HG03342 (cell line): ENCODE measurements around the gene PRKX.
A peak's percentile ranks its signal among the peaks of the same experiment; 100 is the strongest.
"Not testable (repeated sequence)": the region's sequence is repeated elsewhere in the genome, so short reads cannot be mapped to it uniquely, and the experiment has no call there.

Experiments used
- ATAC-seq: cut with Tn5 transposase; IDR thresholded peaks from one replicate; pipeline ENCODE4 v1.9.1; 2021; ENCODE audit warnings: mild to moderate bottlenecking, moderate library complexity; ENCODE audit not compliant: unreplicated experiment

Gene PRKX

DNA sequence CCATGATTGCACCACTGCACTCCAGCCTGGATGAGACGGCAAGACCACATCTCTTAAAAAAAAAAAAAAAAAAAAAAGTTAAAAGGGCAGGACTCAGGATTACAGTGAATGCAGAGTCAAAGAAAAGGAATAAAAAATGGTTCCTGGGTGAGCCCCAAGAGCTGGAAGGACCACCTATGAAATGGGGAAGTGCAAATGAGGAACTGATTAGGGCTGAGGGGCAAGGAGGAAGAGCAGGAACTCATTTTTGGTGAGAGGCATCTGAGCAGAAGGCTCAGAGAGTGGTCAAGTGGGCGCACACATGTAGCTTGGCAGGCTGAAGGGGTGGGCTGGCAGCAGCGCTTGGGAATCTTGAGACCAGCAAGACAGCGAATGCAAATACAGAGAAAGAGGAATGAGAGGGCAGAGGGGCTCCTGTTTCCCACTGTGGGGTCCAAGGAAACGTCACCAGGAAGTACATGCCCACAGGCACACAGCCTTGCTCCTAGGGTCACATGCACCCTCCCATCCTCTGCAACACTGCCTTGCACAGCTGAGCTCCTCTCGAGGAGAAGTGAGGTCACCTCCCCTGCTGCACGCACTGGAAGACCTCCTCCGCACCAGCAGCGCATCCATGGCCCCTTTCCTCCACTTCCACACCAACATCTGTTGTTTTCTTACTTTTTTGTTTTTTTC lies 49.7 kb downstream of the PRKX start:
- peak; percentile 72 for ATAC-seq

DNA sequence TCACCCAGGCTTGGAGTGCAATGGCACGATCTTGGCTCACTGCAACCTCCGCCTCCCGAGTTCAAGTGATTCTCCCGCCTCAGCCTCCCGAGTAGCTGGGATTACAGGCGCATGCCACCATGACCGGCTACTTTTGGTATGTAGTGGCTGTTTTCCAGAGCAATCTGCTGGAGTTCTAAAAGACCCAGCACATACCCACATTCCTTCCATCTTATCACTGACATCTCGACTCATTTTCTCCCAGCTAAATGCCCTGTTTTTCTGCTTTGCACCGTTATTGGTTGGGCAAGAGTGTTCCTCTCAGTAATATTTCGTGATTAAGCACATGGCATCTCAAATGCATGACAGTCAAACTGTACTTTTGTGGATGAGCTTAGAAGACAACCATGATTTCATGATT lies 53.7 kb downstream of the PRKX start:
- no peak for ATAC-seq

DNA sequence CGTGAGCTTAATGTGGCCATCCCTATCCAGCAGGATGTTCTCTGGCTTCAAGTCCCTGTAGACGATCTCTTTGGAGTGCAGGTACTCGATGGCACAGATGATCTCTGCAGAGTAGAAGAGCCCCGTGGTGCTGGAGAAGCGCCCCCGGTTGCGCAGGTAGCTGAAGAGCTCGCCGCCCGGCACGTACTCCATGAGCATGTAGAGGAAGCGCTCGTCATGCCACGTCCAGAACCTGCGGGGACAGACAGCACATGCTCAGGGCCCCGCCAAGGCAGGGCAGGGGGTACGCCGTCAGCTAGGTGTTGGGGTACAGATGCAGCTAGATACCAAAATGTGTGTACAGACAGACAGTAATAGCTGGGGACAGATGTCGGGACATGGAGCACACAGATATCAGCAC lies 58.3 kb downstream of the PRKX start:
- no peak for ATAC-seq

DNA sequence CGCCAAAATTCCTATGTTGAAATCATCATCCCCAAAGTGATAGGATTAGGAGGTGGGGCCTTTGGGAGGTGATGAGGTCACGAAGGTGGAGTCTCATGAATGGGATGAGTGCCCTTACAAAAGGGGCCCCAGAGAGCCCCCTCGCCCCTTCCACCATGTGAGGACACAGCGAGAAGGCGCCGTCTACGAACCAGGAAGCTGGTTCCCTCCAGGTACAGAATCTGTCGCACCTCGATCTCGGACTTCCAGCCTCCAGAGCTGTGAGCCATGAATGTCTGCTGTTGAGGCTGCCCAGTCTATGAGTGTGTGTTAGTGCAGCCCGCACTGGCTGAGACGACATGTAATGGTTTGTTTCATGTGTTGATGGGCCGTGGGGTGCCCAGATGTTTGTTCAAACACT lies 60.3 kb downstream of the PRKX start:
- ATAC-seq: no peak

DNA sequence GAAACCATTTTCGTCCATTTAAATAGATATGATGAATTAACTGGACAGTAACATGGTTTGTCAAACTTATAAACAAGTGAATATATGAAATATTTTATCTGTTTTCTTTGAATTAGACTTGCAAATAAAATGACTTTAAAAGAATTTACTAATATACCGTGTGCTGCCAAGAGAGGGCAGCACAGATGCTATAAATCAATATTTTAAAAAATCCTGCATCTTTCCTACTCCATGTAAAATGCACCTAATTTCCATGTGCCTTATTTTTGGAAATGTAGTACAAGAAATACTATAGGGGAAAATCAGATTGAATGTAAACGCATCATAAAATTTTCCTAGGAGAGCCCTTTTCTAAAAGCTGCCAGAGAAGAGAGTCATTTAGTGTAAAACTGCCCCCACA lies 62.2 kb downstream of the PRKX start:
- peak; percentile 65 for ATAC-seq

DNA sequence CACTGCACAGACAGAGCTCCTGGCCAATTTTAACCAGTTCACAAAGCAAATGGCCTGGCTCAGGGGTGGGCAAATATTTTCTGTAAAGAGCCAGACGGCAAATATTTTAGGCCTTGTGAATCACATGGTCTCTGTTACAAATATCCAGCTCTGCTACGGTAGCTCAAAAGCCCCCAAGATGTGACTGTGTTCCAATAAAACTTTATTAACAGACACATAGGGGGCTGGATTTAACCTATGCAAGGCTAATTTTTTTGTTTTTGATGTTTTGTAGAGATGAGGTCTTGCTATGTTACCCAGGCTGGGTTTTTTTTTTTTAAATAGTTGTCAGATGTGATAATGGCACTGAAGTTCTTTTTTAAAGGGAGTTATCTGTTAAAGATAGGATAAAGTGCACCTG lies 65.4 kb downstream of the PRKX start:
- no peak for ATAC-seq

DNA sequence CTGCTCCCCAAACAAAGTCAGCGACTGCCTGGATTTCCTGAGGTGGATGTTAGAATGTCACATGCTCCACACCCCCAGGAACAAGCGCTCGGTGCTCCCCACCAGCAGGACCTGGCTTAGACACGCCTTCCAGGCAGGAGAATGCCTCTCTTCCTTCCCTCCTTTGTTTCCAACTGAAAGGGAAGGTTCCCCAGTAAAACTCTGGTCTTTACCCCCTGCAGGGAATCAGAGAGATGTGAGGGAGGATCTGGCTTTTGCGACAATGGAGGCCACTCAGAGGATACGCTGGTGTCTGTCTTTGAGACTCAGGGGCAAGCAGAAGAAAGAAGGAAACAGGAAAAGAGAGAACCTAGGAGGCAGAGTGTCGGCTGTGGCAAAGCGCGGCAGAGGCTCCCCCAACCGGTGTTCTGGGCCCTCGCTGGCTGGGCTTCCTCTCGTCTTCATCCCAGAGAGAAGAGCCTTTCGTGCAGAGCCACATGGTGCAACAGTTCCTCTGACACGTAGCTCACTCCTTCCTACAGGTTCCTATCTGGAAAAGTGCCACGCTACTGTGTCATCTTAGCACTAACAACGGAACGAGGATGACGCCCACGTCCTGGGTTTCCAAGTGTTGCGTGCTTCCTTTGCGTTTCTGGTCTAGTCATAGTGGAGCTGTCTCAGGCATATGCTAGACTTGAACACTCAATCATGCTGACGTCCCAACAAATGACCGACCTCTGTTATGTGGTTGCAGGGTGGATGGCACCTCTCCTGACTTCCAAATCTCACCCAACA lies 73.4 kb downstream of the PRKX start:
- ATAC-seq: not testable (repeated sequence)

DNA sequence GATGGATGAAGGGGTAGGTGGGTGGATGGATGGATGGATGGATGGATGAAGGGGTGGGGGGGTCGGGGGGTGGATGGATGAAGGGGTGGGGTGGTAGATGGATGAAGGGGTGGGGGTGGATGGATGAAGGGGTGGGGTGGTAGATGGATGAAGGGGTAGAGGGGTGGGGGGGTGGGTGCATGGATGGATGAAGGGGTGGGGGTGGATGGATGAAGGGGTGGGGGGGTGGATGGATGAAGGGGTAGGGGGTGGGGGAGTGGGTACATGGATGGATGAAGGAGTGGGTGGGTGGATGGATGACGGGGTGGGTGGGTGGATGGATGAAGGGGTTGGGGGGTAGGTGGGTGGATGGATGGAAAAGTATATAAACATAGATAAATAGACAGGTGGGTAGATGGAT lies 74.2 kb downstream of the PRKX start:
- ATAC-seq: no peak

DNA sequence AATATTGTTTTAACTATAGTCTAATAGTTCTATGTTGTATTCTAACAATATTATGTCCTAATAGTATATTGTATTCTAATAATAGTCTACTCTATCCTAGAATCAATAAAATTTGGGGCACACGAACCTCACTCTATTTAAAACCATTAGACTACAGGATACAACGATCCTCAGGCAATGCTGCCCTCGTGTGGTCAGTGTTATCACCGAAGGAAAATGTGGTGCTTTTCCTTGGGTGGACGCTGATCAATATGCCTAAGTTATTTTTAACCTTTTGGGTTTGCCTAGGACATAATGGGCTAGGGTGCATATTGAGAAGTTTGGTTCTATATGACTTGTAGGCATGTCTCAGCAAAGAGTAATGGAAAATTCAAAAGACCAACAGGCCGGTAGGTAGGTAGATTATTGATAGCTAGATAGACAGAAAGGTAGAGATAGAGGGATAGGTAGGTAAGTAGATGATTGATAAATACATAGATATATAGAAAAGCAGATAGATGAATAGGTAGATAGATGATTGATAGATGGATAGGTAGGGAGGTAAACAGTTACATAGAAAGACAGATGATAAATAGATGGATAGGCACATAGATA lies 75.1 kb downstream of the PRKX start:
- peak; percentile 81 for ATAC-seq

DNA sequence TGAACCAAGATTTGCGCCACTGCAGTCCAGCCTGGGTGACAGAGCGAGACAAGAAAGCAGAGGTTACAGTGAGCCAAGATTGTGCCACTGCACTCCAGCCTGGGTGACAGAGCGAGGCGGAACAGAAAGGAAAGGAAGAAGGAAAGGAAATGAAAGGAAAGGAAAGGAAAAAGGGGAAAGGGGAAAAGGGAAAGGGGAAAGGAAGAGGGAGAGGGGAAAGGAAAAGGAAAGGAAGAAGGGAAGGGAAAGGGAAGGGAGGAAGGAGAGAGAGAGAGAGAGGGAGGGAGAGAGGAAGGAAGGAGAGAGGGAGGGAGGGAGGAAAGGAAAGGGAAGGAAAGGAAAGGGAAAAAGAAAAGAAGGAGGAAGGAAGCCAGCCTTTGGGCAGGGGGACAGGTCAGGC lies 76.6 kb downstream of the PRKX start:
- ATAC-seq: no peak

DNA sequence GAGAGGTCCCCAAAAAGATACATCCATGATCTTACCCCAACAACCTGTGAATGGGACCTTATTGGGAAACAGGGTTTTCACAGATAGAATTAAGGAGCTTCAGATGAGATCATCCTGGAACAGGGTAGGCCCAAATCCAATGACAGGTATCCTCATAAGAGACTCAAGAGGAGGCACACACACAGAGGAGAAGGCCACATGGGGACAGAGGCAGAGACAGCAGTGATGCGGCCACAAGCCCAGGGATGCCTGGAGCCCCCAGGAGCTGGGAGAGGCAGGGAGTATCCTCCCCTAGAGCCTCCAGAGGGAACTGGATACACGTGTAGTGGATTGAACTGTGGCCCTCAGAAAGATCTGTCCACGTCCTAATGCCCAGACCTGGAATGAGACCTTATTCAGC lies 82.3 kb downstream of the PRKX start:
- ATAC-seq: no peak

DNA sequence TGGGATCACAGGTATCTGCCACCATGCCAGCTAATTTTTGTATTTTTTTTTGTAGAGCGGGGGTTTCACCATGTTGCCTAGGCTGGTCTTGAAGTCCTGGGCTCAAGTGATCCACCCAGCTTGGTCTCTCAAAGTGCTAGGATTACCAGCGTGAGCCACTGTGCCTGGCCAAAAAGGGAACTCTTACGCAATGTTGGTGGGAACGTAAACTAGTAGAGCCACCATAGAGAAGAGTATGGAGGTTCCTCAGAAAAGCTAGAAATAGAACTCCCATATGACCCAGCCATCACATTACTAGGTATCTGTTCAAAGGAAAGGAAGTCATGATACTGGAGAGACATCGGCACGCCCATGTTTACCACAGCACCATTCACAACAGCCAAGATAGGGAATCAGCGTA lies 85.9 kb downstream of the PRKX start:
- no peak for ATAC-seq

DNA sequence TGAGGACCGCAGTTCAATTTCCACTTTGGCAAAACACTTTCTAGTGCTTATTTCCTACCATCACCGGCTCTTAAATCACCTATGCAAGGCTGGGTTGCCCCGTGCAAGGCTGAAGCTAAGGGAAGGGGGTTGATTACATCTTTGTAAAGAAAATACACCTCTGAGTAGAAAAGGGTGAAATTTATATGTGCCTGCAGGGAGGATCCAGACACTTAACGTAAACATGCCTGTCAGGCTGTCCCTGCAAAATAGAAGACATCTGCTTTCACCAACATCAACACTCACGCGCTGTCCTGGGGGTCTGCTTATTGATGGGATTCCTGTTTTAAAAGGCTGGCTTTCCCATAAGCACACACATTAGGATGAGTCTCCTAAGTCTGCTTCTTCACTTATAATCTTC lies 92.0 kb downstream of the PRKX start:
- ATAC-seq: no peak

DNA sequence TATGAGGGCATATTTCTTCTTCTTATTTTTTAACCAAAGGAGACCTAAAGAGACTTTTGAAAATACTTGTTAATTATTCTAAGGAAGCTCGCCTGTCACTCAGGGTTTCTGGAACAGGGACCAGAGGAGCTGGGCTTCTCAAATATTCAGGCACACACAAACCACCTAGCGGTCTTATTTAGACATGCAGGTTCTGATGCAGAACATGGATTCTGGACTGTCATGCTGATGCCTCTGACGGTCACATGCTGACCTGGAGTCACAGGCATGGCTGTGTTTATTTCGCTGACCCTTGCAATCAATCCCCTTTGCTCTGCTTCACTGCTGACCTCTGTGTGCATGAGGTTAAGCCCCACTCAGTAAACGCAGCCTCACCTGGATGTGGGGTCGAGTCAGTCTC lies 101.7 kb downstream of the PRKX start:
- ATAC-seq: not testable (repeated sequence)

DNA sequence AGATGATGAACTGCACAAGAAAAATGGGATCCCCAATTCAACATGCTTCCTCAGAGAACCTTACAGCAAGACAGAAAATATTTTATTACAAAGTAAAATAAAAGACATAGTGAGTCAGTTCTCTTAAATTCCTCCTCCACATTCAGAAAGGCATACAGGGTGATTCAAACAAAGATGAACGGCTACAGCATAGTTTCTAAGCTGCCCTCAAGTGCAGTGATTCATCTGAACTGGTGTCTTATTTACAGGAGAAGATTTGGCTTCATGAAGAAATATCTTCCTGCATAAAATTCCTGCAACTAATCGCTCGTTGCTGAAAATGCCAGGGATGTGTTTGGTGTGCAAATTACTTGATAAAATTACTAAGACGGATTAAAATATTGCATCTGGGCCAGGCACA lies 103.6 kb downstream of the PRKX start:
- ATAC-seq: no peak

DNA sequence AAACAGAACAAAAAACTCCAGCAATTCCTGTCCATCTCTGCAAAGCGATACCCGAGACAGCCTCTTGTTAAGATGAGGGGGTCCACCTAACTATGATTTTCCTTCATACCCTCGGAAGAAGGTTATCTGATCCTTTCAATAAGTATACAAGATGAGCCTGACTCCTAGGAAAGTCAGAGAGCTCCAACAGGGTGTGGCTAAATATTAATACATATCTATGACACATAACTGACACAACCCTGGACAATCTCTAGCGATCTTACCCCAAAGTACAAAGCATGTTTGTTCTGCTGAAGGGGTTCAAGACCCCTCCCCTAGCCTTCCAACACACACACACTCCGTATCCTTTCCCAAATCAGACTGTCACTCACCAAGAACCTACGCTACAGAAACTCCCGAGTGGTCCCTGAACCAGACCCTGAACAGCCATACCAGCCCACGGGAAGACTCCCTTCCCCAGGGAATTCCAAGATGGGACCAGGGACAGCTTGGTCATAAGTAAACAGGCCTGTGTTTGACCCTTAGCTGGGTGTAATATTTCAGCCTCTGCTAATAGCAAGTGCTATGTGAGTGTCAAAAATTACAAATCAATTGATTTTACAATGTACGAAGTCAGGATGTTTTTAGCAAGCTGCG lies 110.3 kb downstream of the PRKX start:
- ATAC-seq: no peak

DNA sequence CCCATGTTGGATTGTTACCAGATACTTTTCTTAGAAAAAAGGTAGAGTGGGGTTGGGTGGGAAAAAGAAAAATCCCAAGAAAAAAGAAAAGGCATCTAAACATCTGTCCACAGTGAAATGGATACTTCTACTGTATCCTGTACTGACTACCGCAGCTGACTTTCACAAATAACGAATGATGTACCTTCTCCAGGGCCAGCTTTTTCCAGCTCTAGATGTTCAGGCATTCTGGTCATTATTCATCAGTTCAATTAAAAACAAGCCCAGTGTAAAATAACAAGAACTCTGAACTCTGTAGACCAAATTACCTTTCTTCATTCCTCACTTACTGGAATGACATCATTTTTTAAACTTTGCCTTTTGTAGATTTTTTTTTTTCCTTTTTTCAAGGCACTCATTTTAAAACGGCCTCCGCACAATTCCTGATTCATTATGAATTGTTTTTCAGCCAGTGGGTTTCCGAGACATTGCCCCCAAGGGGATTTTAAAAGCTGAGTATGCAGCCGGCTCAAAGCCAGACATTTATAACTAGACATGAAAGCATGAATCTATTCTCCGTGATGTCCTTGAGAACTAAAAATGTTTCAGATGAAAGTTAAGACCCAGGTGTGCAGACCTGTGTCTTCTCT lies 113.5 kb downstream of the PRKX start:
- ATAC-seq: no peak

DNA sequence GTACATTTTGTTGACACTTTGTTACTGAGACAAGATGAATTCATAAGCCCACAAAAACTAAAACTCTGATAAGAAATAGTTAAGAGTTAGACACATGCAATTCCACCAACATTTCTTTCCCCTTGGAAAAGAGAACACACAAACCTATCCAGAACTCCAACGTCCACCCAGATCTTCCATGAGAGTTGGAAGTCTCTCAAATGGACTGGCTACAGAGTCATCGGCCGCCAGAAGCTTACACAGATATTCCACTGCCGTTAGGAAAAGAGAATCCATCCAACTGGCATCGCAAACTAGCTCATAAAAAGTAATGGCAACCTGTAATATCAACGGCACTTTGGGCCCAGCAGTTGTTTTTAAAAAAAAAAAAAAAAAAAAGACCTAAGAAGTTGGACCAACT lies 114.7 kb downstream of the PRKX start:
- ATAC-seq: no peak

DNA sequence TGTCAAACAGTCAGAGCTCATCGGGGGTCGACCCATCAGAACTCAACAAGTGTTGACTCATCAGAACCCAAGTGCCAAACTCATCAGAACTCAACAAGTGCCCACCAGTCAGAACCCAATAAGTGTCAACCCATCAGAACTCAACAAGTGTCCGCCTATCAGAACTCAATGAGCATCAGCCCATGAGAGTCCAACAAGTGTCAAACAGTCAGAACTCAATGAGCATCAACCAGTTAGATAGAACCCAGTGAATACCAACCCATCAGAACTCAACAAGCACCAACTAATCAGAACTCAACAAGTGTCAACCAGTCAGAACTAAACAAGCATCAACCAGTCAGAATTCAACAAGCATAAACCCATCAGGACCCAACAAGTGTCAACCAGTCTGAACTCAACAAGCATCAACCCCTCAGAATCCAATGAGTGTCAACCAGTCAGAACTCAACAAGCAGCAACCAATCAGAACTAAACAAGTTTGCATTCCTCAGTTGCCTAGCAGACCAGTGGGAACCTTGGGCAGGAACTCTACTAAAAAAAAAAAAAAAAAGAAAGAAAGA lies 115.3 kb downstream of the PRKX start:
- no peak for ATAC-seq

DNA sequence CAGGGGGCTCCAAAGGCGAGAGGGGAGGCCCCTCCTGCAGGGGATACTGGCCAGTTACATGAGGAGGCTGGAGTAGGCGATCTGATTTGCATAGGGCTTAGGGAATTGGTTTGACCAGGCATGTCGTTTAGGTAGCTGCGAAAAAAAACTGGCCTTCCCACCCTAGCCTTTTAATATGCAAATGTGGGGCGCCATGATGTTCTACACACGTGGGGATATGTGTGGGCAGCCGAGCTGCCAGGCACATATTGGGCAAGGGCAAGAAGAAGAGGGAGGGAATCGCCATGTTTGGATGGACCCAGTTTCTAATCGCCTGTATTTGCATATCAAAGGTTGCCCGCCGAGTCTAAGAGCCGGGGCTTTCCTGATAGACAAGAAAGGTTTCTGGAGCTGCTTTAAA lies 121.3 kb downstream of the PRKX start:
- no peak for ATAC-seq

DNA sequence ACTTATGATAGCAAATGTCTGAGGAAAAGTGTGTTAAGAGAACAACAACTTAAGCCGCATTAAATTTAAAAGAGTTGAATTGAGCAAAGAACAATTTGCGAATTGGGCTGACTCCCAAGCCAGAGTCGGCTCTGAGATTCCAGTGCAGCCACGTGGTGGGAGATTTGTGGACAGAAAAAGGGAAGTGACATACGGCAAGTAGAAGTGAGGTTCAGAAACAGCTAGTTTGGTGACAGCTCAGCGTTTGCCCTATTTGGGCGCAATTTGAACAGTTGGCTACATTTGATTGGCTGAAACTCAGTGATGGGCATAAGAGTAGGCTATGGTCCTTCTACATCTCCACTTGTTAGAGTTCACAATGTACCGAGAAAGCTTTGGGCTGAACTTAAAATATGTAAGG lies 124.0 kb downstream of the PRKX start:
- ATAC-seq: no peak
